Right kidney (tissue), 1 donor: ENCODE results near the gene ZNF454.
A peak's percentile ranks its signal among the peaks of the same experiment; 100 is the strongest.

Experiments used
- DNase-seq: peaks from one replicate; pipeline ENCODE4 v3.0.0-alpha.2; 2016

Gene ZNF454

DNA sequence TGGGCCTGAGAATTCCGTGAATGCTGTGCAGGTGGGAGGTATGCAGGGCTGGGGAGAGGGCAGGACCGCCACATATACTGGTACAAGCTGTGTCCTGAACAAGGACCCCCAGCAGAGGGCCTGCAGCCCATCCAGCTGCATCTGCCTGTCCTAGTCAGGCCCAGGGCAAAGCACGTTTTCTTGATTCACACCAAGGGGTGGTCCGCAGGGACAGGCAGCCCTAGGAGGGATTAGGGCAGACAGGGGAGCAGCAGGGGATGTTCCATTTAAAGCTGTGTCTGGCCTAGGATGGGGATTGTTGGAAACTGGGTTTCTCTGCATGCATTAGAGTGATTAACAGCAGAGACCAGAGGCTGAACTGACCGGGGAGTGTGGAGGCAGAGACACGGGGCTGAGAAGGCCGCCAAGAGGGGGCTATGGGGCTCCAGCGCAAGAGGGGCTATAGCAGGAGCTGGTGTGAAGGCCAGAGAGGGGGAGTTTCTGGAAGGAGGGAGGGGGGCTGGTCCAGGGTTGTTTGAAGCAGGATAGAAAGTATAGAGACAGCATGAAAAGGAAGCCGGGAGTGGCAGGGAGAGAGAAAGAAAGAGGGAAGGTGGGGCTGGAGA lies 51.4 kb downstream of the ZNF454 start:
- no peak for DNase-seq

DNA sequence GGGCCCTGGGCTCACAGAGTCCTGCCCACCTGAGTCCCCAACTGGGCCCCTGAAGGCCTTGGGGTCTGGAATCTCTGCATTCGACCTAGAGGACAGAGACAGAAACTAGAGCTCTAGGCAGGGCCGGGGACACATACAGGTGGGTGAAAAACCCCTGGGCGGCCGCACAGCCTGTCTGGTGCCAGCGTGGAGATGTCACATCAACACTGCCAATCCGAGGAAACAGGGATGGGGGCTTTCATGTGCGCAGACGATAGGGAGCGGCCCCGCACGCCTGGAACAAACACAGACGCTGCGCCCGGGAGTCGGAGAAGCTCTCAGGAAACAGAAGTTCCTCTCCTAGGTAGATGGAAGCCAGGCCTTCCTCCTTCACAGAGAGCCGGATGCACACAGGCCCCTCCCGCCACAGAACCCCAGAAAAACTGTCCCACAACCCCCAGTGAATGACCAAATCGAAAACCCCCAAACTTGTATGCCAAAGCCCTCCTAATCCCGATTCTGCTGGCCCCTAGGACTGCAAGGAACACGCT lies 52.3 kb downstream of the ZNF454 start:
- DNase-seq: no peak

DNA sequence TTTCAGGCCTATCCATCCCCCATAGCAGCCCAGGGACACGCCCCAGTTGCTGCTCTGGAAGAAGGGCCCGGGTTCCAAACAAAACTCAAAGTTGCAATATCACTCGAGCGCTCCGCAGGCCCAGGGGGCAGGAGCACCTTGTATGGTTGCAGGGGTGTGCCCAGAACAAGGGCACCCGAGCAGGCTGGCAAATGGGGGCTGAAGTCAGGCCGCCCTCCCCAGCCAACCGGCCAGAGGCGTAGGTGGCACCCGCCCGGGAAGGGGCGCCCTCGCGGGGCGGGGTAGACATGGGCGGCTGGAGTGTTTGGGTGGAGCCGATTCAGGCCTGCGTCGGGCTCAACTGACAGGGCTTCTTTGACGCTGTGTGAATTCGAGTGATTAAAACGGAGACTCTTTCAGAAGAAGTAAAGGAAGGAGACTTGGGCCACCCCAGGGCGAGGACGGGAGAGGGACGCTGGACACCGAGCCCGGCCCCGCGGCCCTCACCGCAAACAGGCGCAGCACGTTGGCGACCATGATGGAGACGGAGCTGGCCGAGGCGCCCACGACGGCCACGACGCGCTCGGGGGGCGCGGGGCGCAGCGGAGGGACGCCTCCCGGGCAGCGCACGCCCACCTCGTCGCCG lies 53.1 kb downstream of the ZNF454 start:
- DNase-seq: peak; percentile 10

DNA sequence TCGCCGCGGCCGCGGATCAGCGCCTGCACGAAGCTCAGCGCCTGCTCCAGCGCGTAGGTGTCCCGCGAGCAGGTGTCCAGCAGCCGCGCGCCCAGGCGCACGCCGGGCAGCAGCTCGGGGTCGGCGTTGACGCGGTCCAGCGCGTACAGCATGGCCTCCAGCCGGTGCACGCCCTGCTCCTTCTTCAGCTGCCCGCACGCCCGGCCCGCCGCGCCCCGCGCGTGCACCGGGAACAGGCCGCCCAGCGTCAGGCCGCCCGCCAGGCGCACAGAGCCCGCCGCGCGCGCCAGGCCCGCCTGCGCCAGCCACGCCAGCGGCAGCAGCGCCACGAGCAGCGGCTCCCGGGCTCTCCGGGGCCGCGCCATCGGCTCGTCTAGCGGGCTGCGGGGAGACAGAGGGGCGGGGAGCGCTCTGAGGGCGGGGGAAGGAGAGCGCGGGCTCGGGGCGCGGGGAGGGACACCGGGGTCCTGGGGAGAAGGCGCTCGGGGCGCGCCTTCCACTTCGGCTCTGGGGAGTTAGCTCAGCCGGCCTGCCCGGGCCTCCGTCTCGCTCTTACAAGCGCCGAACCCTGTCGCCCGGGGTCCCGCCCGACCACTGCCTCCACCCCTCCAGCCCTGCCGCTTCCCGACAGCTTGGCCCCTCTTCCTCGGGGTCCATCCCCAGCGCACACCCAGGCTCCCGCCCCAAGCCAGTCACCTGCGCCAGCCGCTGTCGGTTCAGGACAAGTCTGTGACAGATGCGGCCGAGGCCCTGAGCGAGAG lies 53.8 kb downstream of the ZNF454 start, which contains the start of gene GRM6:
Gene GRM6, minus strand, starts transcription at position 741 of the 761 bp plus-strand sequence. Its CDS starts 376 bp downstream, at position 365.
- peak; percentile 52 for DNase-seq

DNA sequence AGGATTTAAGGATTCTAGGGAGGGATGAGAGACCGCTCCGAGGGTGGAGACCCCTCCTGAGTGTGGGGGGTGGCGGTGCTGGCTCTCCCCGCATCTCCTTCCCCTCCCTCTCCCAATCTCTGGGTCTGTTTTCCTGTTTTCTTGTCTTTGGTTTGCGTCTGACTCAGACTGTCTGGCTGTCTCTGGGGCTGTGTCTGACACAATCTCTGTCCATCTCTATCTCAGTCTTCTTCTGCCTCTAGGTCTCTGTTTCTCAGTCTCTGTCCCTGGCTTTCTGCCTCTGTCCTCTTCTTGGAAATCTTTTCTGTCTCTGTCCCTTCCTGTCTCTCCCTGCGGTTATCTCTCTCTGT lies 54.3 kb downstream of the ZNF454 start:
- peak; percentile 17 for DNase-seq

DNA sequence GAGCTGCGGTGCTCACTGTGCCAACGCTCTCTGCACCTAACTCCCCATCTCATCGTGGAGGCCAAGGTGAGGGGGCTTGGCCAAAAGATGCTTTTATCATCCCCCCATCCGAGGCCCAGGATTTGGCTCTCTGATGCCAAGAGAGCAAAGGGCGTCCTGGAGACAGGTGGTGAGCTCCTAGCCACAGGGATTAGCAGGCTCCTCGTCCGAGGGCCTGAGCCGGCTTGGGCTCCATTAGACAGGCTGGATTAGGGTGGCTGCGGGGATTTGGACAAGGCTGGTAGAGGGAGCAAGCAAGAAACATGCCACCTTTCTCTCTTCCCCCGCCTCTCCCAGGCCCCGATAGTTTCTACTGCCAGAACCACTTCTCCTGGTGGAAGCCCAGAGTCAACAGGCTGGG lies 55.2 kb downstream of the ZNF454 start:
- no peak for DNase-seq

DNA sequence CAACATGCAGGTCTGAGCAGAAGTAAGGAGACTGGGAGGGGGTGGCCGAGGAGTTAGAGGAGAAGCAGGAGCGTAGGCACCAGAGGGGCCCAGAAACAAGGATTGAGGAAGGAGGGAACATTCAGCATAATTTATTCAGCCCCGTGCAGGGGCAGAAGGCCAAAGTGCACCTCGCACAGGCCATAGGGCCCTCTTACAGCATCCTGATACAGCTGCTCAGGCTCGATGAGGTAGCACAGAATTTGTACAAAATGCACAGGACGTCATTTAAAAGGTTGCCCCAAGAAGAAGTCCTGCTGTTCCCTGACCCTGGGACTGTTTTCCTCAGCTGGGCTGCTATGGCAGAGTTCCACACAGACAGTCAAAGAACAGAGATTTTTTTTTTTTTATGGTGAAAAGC lies 56.2 kb downstream of the ZNF454 start:
- no peak for DNase-seq

DNA sequence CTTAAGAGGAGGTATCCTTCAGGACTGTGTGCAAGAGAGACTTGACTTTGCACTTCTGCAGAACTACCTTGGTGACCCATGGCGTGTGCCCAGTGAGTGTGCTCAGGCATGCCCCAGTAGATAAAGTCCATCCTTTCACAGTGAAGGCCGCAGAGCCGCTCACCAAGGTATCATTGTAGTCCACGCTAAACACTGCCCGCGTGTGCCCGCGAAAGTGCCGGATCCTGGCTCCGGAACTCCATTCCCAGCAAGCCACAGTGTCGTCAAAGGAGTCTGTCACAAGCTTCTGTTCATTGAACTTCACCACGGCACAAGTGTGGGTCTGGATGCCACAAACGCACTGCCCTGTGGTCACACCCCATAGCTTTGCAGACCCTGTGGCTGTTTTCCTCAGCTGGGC lies 57.4 kb downstream of the ZNF454 start:
- no peak for DNase-seq

DNA sequence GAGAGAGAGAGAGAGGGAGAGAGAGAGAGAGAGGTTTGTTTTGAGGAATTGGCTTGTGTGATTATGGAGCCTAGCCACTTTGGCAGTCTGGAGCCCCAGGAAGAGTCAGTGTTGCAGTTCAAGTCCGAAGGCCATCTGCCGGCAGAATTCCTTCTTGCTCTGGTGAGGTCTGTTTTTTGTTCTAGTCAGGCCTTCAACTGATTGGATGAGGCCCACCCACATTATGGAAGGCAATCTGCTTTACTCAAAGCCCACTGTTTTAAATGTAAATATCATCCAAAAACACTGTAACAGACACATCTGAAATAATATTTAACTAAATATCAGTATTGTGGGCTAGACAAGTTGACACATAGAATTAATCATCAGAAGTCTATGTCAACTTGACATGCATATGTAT lies 65.6 kb downstream of the ZNF454 start:
- DNase-seq: no peak

DNA sequence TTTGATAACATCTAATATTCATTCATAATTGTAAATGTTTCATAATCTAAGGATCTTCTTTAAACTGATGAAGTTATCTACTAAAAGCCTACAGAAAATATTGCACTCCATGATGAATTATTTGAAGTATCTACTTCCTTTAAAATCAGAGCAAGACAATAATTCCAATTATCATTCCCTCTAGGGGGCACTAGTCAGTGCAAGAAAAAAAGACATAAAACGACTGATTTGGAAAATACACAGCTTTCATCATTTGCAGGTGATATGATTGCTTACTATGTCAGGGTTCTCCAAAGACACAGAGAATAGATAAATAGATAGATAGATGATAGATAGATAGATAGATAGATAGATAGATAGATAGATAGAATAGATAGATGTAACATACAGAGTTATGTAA lies 67.7 kb downstream of the ZNF454 start:
- no peak for DNase-seq
